Esophagus muscularis mucosa (tissue), 4 donors: ENCODE results near the gene TRIM14.

ENCODE experiments used
- EP300 ChIP-seq: sonication (generic); formaldehyde crosslinking; IDR thresholded peaks from one replicate; pipeline ENCODE4 v1.6.1; 2017; ENCODE audit warnings: antibody characterized with exemption
- POLR2A ChIP-seq: fragments of 450-650 bp; IDR thresholded peaks from one replicate; pipeline ENCODE4 v1.6.1; 2017; ENCODE audit warnings: antibody characterized with exemption, moderate library complexity, mild to moderate bottlenecking, low read depth
- POLR2AphosphoS5 ChIP-seq, 2 donors: sonication (generic); formaldehyde crosslinking; IDR thresholded peaks; one replicate each; pipeline ENCODE4 v1.6.1; 2017; ENCODE audit warnings: antibody characterized with exemption in 2 of 2
- TF ChIP-seq, protein P1 (sequence below), 3 experiments: fragments of 200-600 bp in 2 of 3; fragments of 450-650 bp in 1 of 3; sonication (generic) in 2 of 3; IDR thresholded peaks; one replicate each; pipeline ENCODE4 v1.5.1; 2017 to 2019; ENCODE audit warnings: antibody characterized with exemption in 3 of 3, mild to moderate bottlenecking in 2 of 3, moderate library complexity in 1 of 3

DNA sequence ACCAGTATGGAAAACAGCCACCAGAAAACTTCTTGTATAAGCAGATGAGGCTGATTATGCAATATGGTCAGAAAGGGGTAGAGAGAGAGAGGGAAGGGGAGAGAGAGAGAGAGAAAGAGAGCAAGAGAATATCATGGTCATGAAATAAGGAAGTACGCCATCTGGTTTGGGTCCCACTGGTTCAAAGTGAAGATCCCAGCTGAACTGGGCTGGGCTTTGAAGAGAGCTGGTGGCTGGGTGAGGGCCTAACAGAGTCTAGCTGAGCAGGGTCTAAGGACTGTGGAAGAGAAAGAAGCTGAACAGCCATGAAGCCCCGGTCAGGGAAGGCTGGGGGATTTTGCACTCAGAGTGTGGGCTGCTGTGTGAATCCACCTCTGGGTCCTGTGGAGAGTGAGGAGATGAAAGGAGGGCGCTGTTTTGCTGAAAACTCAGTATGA, 14.6 kb downstream of the TRIM14 start:
- TF ChIP-seq POLR2A (no peak), EP300 (no peak), POLR2AphosphoS5 (IDR thresholded peaks at IDR 0.05) (no peak)
- TF ChIP-seq, protein P1, sequence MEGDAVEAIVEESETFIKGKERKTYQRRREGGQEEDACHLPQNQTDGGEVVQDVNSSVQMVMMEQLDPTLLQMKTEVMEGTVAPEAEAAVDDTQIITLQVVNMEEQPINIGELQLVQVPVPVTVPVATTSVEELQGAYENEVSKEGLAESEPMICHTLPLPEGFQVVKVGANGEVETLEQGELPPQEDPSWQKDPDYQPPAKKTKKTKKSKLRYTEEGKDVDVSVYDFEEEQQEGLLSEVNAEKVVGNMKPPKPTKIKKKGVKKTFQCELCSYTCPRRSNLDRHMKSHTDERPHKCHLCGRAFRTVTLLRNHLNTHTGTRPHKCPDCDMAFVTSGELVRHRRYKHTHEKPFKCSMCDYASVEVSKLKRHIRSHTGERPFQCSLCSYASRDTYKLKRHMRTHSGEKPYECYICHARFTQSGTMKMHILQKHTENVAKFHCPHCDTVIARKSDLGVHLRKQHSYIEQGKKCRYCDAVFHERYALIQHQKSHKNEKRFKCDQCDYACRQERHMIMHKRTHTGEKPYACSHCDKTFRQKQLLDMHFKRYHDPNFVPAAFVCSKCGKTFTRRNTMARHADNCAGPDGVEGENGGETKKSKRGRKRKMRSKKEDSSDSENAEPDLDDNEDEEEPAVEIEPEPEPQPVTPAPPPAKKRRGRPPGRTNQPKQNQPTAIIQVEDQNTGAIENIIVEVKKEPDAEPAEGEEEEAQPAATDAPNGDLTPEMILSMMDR (IDR thresholded peaks at IDR 0.05), result no peak
